Tibial nerve (tissue), 4 donors: ENCODE data around the gene ZNF221.

Source experiments
- EP300 ChIP-seq, 2 donors: sonication (generic); formaldehyde crosslinking; IDR thresholded peaks; one replicate each; pipeline ENCODE4 v1.6.1; 2017; ENCODE audit warnings: antibody characterized with exemption in 2 of 2, mild to moderate bottlenecking in 1 of 2
- POLR2A ChIP-seq, 2 donors: fragments of 450-650 bp; IDR thresholded peaks; one replicate each; pipeline ENCODE4 v1.6.1; 2017; ENCODE audit warnings: antibody characterized with exemption in 2 of 2, mild to moderate bottlenecking in 2 of 2, moderate library complexity in 2 of 2
- TF ChIP-seq, protein P1 (sequence below), 5 experiments: fragments of 200-600 bp in 3 of 5; fragments of 450-650 bp in 2 of 5; sonication (generic) in 3 of 5; IDR thresholded peaks; one replicate each; pipeline ENCODE4 v1.5.1; 2016 to 2019; ENCODE audit warnings: antibody characterized with exemption in 5 of 5, mild to moderate bottlenecking in 3 of 5, moderate library complexity in 2 of 5

DNA sequence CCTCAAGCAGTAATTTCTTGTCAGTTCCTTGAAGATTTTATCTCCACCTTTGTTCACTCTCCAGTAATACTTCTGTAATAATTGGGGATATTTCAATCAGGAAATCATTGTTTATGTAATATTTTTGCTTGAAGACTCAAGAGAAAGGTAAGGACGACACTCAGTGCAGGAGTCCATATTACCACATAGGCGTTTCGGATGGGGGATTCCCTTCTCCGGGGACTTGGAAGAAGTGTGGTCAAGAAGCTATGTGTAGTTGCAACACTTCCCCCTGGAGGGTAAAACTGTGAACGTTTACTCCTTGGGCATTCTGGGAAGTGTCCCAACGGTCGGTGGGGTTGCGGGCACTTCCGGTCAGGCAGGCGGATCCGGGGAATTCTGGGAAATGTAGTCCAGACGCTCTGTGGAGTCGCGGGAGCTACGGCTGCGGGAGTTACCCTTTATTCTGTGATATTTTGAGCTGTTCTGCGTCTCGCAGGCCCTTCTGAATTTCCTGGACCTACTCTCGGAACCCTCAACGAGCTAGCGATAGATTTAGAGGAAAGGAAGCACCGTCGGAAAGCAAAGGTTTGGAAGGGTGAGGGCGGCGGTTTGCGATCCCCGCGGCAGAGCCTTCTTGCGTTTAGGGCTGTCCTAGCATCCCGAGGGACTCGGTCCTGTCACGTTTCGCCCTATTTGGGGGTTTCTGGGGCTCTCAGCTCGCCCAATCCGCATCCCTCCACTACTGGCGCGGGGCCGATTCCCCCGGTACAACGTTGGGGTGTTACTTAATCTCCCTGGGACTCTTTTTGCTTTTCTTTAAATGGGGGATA, at the start of gene ZNF221:
- TF ChIP-seq, protein P1, sequence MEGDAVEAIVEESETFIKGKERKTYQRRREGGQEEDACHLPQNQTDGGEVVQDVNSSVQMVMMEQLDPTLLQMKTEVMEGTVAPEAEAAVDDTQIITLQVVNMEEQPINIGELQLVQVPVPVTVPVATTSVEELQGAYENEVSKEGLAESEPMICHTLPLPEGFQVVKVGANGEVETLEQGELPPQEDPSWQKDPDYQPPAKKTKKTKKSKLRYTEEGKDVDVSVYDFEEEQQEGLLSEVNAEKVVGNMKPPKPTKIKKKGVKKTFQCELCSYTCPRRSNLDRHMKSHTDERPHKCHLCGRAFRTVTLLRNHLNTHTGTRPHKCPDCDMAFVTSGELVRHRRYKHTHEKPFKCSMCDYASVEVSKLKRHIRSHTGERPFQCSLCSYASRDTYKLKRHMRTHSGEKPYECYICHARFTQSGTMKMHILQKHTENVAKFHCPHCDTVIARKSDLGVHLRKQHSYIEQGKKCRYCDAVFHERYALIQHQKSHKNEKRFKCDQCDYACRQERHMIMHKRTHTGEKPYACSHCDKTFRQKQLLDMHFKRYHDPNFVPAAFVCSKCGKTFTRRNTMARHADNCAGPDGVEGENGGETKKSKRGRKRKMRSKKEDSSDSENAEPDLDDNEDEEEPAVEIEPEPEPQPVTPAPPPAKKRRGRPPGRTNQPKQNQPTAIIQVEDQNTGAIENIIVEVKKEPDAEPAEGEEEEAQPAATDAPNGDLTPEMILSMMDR (IDR thresholded peaks at IDR 0.05), result peak in 4 of 5 experiments; percentile 35 to 65 (median 44)
- TF ChIP-seq EP300 (IDR thresholded peaks at IDR 0.05) (peak; percentile 46 to 89), POLR2A (IDR thresholded peaks at IDR 0.05) (peak in 1 of 2 donors; percentile 11)
